ENCODE results near the gene ATP6V1D.

Gene ATP6V1D

DNA sequence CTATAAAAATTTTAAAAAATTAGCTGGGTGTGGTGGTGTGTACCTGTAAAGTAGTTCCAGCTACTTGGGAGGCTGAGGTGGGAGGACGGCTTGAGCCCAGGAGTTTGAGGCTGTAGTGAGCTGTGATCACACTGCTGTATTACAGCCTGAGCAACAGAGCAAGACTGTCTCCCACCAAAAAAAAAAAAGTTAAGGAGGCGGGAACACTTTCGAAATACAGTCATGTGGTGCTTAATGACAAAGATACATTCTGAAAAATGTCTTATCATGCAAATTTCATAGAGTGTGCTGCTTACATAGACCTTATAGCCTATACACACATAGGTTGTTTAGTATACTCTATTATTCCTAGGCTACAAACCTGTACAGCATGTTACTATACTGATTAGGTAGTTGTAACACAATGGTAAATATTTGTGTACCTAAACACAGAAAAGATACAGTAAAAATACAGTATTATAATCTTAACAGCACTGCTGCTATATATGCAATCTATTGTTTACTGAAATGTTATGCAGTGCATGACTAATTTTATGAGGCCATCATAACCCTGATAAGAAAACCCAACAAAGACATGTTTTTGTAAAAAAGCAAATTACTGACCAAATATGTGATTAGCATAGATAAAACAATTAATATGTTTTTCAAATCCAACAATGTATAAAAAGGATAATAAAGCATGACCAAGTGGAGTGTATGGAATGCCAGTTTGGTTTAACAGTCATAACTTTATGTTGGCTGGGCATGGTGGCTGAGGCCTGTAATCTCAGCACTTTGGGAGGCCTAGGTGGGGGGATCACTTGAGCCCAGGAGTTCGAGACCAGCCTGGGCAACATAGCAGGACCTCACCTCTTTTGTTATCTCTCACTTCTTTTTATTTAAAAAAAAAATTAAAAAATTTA lies 11.9 kb upstream of the ATP6V1D start:
- TF ChIP-seq, protein P1, sequence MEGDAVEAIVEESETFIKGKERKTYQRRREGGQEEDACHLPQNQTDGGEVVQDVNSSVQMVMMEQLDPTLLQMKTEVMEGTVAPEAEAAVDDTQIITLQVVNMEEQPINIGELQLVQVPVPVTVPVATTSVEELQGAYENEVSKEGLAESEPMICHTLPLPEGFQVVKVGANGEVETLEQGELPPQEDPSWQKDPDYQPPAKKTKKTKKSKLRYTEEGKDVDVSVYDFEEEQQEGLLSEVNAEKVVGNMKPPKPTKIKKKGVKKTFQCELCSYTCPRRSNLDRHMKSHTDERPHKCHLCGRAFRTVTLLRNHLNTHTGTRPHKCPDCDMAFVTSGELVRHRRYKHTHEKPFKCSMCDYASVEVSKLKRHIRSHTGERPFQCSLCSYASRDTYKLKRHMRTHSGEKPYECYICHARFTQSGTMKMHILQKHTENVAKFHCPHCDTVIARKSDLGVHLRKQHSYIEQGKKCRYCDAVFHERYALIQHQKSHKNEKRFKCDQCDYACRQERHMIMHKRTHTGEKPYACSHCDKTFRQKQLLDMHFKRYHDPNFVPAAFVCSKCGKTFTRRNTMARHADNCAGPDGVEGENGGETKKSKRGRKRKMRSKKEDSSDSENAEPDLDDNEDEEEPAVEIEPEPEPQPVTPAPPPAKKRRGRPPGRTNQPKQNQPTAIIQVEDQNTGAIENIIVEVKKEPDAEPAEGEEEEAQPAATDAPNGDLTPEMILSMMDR (IDR thresholded peaks at IDR 0.05): no peak
- DNase-seq (ENCODE audit: low spot score): no peak
- no peak overlapping the region for H3K4me3 ChIP-seq
- no peak overlapping the region for H3K27ac ChIP-seq

GRCh38 chr14:67370830-67371229 lies 11.2 kb upstream of the ATP6V1D start:
- H3K27ac ChIP-seq: no peak overlapping the region
- no peak for DNase-seq (ENCODE audit: low spot score)
- no peak overlapping the region for H3K4me3 ChIP-seq
- TF ChIP-seq, protein P1 (IDR thresholded peaks at IDR 0.05): no peak

DNA sequence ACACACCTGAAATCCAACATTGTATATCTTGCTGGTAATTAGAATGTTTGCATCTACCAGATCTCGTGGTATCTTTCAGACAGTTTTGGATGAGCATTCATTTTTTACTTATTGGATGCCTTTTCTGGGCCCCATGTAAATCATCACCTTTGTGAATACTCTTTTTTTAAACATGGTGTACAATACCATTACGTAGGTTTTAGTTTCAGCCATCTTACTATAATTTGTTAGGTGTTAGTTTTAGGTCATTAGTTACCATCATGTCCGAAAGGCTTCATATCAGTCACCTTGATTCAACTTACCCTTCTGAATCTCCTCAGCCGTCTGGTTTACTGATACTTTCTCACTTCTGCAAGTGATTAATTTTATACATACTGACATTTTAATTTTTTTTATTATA lies 5.9 kb upstream of the ATP6V1D start:
- no peak for DNase-seq (ENCODE audit: low spot score)
- H3K4me3 ChIP-seq: no peak overlapping the region
- TF ChIP-seq, protein P1 (IDR thresholded peaks at IDR 0.05): no peak
- H3K27ac ChIP-seq: no peak overlapping the region

- DNase-seq (ENCODE audit: low spot score): no peak
- TF ChIP-seq, protein P1 (IDR thresholded peaks at IDR 0.05): no peak
- H3K27ac ChIP-seq: peak overlapping the region; percentile 83 to 89
- H3K4me3 ChIP-seq: peak overlapping the region; percentile 92
Observed at GRCh38 chr14:67360470-67361206, 1.0 kb upstream of the ATP6V1D start.

GRCh38 chr14:67358924-67359774 lies 455 bp downstream of the ATP6V1D start:
- TF ChIP-seq, protein P1 (IDR thresholded peaks at IDR 0.05): no peak
- peak overlapping the region; percentile 92 for H3K4me3 ChIP-seq
- H3K27ac ChIP-seq: peak overlapping the region; percentile 68 to 89
- DNase-seq (ENCODE audit: low spot score): no peak

- no peak overlapping the region for H3K27ac ChIP-seq
- no peak overlapping the region for H3K4me3 ChIP-seq
- TF ChIP-seq, protein P1 (IDR thresholded peaks at IDR 0.05): no peak
- DNase-seq (ENCODE audit: low spot score): no peak
Observed at GRCh38 chr14:67357969-67358354, 1.6 kb downstream of the ATP6V1D start.

Measured in coronary artery (tissue), 2 donors.